Retinal pigment epithelial cell (primary cell): ENCODE data around the gene ZC3H18.

Experiments used
- DNase-seq: peaks from one replicate; pipeline ENCODE4 v3.0.0-alpha.2; 2010; ENCODE audit warnings: low read depth
- H3K4me3 ChIP-seq: 2 replicates; pipeline ENCODE4 v1.5.1; 2011; ENCODE audit warnings: mild to moderate bottlenecking, low read length, control low read depth, moderate library complexity
- TF ChIP-seq, protein P1 (sequence below): conservative IDR thresholded peaks from 2 replicates; pipeline ENCODE4 v1.5.1; 2011; ENCODE audit warnings: low read depth, low read length, control low read depth, inconsistent platforms

ZC3H18 gene

DNA sequence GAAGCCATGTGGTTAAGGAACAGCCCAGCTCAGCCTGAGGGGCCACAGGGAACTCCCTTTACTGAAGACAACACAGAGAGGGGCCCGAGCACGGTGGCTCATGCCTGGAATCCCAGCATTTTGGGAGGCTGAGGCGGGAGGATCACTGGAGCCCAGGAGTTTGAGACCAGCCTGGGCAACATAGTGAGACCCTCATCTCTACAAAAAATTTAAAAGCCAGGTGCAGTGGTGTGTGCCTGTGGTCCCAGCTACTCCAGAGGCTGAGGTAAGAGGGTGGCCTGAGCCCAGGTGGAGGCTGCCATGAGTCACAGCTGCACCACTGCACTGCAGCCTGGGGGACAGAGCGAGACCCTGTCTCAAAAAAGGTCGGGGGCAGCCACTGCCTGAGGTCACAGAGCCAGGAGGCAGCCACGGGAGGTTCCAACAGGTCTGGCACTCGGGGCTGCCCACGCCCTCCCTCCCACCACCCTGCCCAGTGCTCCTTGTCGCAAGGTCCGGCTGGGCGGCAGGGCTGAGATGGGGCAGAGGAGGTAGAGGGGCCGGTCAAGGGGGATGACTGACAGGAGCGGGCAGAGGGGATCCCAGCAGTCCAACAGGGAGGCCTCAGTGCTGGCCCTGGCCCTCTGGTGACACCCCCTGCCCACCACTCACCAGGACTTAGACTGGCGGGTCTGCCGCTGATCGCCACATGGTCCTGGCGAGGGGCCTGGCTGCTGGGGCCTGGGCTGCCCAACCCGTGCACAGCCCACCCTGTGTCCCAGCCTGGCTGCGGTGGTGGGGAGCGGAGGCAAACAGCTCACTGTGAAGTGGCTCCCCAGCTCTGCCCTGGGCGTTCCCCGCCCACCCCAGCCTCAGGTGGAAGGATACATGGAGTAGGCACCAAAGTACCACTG is 77.2 kb downstream of the ZC3H18 start:
- no peak overlapping the region for H3K4me3 ChIP-seq
- TF ChIP-seq, protein P1, sequence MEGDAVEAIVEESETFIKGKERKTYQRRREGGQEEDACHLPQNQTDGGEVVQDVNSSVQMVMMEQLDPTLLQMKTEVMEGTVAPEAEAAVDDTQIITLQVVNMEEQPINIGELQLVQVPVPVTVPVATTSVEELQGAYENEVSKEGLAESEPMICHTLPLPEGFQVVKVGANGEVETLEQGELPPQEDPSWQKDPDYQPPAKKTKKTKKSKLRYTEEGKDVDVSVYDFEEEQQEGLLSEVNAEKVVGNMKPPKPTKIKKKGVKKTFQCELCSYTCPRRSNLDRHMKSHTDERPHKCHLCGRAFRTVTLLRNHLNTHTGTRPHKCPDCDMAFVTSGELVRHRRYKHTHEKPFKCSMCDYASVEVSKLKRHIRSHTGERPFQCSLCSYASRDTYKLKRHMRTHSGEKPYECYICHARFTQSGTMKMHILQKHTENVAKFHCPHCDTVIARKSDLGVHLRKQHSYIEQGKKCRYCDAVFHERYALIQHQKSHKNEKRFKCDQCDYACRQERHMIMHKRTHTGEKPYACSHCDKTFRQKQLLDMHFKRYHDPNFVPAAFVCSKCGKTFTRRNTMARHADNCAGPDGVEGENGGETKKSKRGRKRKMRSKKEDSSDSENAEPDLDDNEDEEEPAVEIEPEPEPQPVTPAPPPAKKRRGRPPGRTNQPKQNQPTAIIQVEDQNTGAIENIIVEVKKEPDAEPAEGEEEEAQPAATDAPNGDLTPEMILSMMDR: no peak
- DNase-seq: no peak

DNA sequence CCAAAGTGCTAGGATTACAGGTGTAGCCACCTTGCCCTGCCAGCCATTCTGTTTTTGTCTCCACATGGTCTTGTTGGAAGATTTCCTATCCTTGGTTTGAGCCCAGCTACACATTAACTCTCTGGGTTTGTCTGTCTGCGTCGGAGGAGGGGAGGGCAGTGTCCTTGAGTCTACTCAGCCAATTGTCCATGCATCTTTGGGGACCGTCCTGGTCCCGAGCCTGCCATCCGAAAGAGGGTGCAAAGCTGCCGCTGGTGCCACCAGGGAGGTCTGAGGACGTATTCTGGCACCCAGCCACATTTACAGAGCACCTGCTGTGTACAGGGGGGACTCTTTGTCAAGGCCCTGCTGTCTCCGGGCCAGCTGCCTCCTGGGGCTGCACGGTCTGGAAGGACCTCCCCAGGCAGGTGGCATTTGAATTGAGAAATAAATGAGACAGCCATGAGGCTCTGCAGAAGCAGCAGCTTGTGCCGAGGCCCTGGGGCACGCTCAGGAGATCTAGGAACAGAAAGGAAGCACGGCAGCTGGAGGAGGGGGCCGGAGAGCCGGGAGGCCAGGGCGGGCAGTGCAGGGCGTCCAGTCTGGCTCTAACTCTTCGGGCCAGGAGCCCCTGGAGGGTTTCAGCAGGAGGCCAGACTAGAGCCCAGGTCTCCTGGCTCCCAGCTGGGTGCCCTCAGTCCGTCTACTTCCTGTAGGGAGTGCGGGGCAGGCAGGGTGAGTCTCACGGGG is 79.2 kb downstream of the ZC3H18 start:
- H3K4me3 ChIP-seq: peak overlapping the region; percentile 75
- TF ChIP-seq, protein P1: no peak
- no peak for DNase-seq

DNA sequence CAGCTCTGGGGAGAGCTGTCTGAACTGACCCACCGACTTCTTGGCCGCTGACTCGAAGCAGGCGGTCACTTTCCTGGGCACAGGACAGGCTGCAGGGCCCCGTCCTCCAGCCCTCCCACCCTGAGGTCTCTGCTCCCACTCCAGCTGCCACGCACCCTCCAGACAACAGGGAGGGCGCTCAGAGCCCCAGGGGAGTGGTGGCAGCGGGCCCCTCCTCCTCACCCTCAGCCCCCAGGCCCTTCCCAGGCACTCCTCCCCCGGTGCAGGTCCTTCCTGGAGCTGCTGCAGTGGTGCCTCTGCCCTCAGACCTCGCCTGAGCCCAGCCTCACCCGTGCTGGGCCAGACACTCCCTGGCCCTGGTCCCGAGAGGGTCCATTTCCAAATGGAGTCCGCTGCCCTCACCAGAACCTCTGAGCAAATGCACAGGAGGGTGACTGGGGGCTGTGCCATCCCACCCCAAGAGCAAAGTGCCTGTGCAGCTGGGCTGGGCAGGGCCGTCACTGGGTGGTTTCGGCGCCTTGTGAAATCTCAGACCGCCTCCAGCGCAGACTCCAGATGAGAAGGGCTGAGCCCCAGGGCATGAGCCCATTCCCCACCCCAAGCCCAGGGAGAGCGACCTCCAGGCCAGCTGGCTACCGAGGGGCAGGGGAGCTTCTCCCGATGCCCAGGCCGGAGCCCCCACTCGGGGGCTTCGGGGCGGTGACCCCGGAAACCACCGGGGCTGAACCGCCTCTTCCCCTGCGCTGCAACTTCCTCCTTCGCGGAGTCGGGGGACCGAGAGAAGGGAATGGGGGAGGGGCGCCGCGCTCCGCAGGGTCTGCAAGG is 79.9 kb downstream of the ZC3H18 start:
- TF ChIP-seq, protein P1: no peak
- peak overlapping the region; percentile 75 for H3K4me3 ChIP-seq
- DNase-seq: no peak

- no peak for DNase-seq
- H3K4me3 ChIP-seq: peak within 1 kb of the TSS; percentile 75
- TF ChIP-seq, protein P1: no peak
These were observed 80.6 kb downstream of the ZC3H18 start, which contains the start of gene CYBA for GRCh38 chr16:88650749-88651275. Gene CYBA (minus strand): TSS chr16:88651053. CDS start chr16:88651013, 40 bp downstream.

DNA sequence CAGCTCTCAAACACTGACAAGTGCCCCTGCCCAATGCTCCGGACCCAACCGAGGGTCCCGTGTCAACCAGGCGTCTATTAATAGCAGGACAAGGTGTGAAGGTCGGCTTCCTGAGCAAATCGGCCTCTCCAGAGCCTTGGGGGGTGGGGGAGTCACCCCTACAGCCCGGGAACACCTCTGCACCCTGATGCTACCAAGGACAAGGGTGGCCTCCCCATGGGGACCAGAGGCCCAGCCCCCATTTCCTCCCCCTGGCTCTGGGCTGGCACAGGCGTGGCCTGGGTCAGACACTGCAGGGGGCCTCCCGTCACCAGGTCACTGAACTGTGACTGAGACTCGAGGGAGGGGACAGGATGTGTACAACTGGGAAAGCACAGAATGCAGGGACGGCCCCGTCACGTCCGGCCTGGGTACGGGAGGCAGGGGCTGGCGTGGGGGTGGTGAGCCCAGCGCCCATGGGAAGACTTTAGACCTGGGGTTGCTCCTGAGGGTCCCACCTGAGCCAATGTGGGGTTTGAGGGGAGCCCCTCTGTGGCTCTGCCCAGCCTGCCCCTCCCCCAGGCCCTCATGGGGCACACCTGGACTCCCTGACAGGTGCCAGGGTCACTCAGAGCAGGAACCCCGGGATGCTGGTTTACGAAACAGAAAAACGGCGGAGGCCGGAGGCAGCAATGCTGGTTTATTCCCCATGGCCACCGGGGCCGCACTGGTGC is 81.2 kb downstream of the ZC3H18 start:
- DNase-seq: no peak
- TF ChIP-seq, protein P1: no peak
- peak overlapping the region; percentile 75 for H3K4me3 ChIP-seq

DNA sequence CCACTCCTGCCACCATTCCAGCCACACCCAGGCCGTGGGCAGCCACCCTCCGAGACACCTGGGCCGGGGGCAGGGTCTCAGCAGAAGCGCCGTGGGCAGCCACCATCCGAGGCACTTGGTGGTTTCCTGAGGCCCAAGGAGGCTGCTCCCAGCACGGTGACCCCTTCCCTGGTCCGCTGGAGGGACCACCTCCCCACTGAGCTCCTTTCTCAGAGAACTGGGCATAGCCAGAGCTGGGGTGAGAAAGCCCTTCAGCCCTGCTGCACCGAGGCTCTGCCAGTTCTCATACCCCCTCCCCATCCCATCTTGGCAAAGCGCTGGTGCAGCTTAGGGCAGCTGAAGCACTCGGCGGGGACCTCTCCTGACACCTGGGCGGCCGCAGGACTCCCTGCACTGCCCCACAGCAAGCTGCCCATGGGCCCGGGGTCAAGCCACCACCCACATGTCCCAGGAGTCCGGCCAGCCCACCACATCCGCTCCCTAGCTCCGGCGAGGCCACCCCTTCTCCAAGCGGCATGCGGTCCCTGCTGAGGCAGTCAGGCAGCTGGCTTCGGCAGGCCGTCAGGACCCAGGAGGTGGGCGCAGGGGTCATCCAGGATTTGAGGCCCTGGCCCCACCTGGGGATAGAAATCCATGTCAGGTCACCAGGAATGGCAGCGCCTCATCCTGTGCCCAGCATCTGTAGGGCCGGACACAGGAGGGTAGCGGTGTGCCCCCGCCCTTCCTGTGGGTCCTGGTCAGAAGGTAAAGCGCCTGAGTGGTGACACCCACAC is 82.0 kb downstream of the ZC3H18 start:
- DNase-seq: no peak
- no peak overlapping the region for H3K4me3 ChIP-seq

More for the DNA sequence above, 82.0 kb downstream of the ZC3H18 start:
- TF ChIP-seq, protein P1: no peak
